ENCODE measurements around the gene NRG4.
"Not testable (repeated sequence)": the region's sequence is repeated elsewhere in the genome, so short reads cannot be mapped to it uniquely, and the experiment has no call there.

Gene NRG4, protein sequence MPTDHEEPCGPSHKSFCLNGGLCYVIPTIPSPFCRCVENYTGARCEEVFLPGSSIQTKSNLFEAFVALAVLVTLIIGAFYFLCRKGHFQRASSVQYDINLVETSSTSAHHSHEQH

DNA sequence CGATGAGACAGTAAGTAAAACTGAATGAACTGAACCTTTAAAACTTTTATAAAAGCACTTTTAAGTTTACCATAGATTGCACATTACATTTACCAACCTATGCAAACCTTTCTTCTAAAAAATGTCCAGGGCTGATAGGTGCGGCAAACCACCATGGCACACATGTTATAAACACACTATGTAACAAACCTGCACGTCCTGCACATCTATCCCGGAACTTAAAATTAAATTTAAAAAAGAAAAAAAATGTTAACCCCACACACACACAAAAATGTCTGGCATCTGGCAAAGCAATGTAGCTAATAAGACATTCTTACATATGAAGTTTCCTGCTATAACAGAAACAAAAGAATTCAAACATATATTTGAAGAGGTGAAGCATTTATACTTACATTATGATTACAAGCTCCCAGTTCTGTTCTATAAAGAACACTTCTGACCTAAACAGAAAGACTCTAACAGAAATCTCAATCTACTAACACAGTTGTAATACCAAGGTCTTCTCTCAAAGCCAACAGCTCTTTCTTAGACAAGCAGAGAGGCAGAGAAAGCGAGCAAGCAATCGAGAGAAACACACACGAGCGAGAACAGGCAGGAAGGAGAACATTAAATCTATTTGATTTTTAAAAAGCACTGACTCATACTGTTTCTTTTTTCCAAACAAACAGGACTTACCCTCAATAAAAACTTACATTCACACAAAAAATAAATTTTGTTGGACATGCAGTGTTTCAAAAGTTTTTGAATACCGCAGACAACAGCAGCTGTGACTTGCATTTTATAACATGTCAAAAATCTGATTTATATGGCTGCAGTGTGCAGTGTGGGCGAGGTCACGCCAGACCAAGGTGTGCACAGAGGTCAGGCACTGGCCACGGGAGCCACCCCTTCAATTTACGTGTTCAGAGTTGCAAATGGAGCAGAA is at the start of gene NRG4:
TSS of gene NRG4 (minus strand) at position 798 of the 925 bp plus-strand sequence. CDS start 1,194 bp downstream, outside the sequence.
- peak; percentile 58 for DNase-seq (ENCODE audit: low spot score)

DNA sequence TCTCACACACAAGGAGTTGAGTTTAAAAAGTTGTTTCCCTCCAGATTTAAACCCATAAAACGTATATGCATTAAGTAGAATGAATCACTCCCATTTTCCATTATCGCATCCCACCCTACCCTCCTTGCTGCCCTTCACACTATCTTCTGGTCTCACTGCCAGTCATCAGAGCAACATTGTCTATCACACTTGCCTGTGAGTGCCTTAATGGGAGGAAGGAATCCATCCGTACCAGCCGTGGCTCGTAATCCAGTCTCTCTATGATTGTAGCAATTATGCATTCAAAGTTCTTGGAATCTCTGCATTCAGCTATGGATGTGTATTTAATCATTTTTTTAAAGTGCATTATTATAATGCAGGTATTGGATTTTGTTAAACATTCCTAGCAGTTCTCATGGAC is 49.5 kb upstream of the NRG4 start:
- DNase-seq (ENCODE audit: low spot score): no peak

DNA sequence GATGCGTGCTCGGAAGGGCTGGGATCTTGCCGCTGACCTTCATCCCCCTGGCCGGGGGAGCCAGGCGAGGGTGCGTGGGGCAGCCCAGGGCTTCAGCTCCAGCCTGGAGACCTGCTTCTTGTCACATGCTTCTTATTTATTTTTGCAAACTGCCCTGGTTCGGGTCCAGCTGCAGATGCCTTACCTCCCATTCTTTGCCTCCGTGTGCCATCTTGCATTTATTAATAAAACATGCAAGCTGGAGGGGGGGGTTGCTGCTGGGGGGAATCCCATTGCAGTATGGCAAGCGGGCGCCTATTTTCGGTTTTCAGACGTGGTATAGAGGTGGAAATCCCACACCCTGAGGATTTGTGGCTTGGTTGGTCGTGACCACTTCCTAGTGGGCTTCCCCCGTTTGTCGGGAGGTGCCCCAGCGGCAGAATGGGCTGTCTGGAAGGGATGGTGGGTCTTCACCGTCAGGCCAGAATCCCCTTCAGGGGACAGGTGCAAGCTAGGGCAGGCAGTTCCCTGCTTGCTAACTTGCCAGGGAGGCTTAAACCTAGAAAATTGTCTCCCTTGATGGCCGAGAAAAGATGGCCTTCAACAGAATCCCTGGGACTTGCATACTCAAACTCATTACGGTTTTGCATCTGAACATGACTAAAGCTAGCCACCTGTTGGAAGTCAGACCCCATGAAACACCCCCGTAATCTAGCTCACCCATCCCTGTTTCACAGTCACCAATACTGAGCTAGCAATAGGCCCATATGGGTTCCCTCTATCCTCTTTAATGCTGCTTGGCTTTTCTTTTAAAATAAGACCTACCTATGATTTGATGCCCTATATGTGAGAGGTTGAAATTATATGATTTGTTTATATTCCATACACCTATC is 48.1 kb upstream of the NRG4 start:
- peak; percentile 33 for DNase-seq (ENCODE audit: low spot score)

DNA sequence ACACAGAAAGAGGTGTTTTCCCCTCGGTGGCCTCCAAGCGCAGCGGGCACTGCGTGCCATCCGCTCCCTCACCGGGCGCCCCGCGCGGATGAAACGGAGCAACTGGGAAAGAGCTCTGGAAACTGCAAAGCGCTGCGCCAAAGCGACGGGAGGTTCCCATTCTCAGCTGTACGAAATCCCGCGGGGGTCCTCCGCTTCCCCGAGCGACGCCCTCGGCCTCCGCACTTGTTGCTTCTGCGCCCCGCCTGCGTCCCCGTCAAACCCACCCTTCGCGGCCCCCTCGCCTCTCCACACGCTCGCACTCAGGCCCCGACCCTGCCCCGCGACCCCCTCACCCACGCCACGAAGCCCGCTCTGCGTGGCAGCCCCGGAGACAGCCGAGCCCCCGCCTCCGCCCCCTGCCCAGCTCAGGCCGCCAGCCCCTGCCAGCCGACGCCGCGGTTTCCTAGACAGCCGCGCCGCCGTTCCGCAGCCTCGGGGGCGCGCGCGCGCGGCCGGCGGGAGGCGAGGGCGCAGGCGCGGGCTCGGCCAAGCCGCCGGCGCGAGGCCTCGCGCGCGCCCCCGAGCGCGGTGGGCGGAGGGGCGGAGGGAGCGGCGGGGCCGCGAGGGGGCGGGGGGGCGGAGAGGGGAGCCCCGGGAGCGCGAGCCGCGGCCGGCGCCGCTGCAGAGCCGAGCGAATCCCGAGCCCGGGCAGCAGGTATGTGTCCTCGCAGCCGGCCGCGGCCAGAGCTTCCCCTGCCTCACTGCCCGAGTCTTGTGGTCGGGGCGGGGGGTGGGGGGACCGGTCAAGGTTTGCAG is 47.3 kb upstream of the NRG4 start, which contains the start of gene TMEM266:
TSS of gene TMEM266 (plus strand) at position 666 of the 798 bp plus-strand sequence. CDS start 74,279 bp downstream, outside the sequence.
- peak; percentile 57 for DNase-seq (ENCODE audit: low spot score)

DNA sequence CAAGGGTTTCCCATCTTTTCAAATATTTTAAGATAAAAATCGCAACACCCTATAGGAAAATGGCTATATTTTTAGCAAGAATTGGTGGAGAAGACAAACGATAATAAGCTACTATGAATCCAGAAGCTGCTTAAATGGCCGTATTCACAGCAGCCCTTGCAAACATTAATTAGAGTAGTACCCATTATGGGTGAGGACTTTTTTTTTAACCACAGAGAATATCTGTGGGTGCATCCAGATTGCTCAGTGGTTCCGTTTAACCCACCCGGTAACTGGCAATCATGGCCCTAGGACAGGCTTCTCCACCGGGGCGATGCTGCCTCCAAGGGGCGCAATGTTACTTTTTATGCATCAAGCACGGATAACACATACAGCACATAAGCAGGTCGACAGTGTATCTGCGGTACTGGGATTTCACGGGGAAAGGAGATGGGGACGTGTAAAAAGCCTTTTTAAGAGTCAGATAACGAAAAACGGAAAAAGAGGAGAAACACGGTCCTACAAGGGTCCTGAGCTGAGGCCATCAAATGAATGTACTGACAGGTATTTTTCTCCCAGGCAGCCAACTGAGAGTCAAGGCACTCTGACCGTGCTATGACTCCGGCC is 46.6 kb upstream of the NRG4 start:
- DNase-seq (ENCODE audit: low spot score): peak; percentile 53

DNA sequence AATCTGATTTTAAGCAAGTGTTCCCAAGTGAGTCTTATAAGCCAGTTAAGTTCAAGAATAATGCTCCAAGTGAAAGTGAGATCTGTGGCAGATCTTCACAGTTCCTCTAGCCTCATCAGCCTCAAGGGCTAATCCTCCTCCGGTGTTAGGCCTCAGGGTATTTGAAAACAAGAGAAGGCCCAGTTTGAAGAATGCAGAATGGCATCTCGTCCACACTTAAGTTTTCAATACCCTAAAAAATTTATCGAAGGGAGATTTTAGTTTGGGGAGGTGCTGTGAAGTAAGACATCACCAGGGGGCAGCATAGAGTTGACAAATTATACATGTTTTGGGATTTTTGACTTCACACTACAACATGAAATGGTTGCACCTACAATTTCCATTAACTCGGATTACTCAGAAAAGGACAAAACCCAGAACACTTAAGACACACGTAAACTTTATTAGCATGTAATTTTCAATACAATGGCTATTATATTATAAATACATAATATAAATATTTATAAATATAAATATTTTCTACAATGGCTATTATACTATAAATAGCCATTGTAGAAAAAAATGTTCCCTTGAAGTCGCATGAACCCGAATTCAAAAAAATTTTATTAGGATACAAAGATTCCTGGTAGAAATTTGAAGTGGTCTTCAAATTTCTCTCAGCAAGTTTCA is 45.2 kb upstream of the NRG4 start:
- DNase-seq (ENCODE audit: low spot score): peak; percentile 83

DNA sequence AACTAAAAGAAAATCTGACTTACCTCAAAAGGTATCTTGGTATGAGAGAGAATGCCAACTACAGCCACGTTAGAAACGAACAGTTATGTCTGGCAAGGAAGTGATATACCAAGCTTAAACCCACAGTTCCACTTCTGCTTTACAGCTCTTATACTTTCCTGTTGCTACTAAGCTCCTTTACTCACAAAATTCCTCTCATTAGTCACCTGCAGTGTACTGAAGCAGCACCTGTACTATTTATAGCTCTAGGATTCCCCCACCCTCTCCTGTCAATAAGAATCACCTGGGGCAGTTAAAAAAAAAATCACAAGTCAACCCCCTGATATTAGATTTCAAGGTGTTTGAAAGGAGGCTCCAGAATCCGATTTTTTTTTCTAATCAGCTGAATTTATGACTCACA is 44.7 kb upstream of the NRG4 start:
- DNase-seq (ENCODE audit: low spot score): peak; percentile 62

DNA sequence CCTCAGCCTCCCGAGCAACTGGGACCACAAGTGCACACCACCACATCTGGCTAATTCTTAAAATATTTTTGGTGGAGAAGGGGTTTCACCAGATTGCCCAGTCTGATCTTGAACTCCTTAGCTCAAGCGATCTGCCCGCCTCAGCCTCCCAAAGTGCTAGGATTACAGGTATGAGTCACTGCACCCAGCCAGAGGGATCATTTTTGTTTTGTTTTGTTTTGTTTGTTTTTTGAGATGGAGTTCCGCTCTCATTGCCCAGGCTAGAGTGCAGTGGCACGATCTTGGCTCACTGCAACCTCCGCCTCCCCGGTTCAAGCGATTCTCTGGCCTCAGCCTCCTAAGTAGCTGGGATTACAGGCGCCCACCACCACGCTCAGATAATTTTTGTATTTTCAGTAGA is 42.0 kb upstream of the NRG4 start:
- DNase-seq (ENCODE audit: low spot score): not testable (repeated sequence)

DNA sequence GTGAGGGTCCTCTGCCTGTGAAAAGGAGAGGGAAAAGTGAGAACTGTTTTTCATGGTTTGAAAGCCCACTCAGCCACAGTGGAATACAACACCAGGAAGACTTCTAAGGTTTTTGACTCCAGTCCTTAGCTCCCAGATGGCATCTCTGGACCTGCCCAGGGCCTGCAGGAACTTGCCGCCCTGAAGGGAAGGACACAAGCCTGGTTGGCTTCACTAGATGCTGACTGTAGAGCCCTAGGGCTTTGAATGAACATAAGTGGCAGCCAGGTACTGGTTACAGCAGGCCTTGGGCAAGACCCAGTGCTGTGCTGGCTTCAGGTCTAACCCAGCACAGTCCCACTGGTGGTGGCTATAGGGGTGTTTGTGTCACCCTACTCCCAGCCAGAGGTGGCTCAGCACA is 26.3 kb upstream of the NRG4 start:
- DNase-seq (ENCODE audit: low spot score): no peak

DNA sequence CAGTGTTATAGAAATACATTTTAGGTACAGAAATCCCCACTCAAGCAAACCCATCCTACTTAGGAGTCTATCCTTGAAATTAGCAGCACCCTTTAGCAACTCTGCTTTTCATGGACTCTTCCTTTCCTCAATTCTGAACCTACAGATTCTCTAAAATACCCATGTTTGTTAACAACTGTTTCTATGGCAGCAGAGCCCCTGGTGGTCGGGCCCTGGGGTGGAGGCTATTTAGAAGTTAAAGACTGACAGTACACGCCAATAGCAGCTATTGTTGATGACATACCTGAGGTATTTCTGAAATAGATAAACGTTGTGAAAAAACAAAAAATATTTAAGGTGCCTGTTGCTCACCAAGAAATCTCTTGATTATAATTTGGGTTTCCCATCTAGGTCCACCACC is 23.4 kb upstream of the NRG4 start:
- peak; percentile 7 for DNase-seq (ENCODE audit: low spot score)

DNA sequence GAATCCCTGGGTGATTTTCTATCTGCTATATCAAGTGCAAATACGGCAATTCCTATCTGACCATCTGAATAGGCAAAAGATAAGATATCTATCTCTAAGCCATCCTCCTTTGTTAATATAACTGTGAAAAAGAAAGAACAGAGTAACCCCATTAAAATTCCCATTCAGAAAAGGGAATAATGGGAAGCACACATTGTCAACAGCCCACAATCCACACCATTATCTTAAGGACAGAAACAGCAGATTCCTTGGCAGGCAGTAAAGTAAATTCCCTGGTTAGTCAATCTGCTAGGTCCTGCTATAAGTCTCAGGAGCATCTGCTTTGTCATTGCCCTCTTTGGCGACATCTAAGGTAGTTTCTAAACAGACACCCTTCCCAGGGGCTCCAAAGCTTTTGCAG is 21.9 kb upstream of the NRG4 start:
- DNase-seq (ENCODE audit: low spot score): no peak

DNA sequence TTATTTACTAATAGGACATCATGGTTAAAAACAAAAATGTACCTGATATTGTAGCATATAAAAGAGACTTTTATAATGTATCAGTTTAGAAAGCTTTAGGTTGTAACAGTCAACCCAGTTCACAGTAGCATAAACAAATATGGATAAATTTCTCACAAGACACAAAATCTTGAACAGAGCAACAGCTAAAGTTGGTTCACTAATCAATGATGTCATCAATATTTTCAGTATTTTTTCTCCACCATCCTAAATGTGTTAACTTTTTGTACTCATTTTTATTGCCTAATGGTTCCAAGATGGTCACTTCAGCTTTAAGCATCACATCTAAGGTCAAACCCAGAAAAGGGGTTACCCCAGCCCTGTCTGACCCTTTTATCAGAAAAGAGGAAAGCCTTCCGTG is 21.2 kb upstream of the NRG4 start:
- DNase-seq (ENCODE audit: low spot score): no peak

DNA sequence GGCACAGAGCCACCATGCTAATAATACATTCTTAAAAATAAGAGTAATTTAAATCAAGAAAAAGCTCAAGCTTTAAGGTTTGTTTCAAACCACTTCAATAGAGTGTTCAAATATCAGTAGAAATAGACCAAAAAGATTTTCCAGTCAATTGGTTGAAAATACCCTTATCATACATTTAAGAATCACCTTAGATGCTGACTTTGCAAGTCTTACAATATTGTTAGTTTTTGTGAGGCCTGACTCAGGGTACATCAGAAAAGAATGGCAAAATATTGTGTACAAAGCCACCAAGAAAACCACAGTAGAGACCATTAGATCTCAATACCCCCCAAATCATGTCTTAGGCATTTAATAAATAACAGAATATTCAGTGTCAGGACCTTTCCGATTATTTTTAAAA is 19.8 kb upstream of the NRG4 start:
- DNase-seq (ENCODE audit: low spot score): no peak

DNA sequence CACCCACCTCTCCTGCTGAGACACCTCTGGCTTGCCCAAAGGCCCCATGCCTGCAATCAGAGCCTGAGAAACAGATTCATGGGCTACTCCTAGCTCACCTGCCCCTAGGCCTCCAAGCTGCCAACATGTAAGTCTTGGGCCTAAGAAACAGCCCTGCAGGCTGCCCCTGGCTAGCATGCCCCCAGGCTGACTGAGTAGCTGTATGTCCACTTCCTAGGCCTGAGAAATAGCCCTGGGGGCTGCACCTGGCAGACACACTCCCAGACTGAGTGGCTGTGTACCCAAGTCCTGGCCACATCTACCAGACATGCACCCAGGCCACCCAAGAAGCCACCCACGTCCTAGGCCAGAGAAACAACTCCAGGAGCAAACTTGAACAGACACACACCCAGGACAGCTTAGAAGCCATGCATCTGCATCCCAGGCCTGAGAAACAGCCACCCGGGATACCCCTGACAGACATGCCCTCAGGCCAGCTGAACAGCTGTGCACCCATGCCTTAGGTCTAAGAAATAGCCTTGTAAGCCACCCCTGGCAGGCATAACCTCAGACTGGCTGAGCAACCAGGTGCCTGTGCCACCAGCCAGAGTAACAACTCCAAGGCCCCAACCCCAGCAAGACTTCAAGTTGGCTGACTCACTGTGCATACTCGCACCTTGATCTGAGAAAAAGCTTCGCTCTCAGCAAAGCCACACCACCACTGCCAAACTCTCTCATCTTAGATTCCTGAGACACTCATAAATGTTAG is 12.0 kb upstream of the NRG4 start:
- DNase-seq (ENCODE audit: low spot score): no peak

DNA sequence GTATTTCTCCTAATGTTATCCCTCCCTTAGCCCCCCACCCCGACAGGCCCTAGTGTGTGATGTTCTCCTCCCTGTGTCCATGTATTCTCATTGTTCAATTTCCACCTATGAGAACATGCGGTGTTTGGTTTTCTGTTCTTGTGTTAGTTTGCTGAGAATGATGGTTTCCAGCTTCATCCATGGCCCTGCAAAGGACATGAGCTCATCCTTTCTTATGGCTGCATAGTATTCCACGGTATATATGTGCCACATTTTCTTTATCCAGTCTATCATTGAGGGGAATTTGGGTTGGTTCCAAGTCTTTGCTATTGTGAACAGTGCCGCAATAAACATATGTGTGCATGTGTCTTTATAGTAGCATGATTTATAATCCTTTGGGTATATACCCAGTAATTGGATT is 1.2 kb upstream of the NRG4 start:
- DNase-seq (ENCODE audit: low spot score): not testable (repeated sequence)

DNA sequence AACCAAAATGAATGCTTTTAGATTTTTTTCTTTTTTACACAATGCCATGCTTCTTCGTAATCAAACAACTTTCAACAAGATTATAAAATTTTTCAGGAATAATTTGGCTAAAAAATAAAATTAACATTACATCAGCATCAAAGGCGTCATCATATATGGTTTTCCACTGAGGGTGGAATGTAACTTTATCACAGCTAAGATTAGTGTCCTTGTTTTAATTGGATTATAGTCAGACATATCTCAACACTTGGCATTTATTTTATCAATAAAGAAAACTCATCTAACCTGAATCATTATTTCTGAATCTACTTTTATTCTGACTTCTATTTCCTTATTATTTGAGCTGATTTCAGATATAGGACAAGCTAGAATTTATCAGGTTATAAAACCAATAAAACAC is 1.6 kb downstream of the NRG4 start:
- DNase-seq (ENCODE audit: low spot score): no peak

DNA sequence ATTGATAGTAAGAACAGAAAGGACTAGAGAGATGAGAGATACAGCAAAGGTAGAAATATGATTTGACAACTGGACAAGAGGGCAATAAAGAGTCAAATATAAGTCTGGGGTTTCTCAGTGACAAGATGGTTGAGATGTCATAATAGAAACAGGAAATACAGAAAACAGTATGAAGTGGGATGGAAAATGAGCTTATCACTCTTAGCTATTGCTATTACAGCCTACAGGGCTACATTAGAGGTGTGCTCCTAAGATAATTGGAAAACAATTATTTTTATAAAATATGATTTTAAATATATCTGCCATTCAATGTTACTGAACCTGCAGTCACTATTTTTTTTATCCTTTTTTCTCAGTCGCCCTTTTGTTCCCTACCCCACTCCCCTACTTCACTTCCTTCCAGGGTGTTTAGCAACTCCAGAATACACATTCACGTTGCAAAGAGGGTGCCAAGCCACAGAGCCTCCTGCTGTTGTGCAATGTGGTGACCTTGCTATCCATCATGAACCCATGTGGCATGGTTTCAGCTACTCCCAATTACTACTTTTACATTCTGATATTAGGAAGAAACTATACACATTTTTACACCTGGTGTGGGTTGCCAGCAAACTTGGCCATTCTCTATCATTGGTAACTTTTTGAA is 6.0 kb downstream of the NRG4 start:
- no peak for DNase-seq (ENCODE audit: low spot score)

DNA sequence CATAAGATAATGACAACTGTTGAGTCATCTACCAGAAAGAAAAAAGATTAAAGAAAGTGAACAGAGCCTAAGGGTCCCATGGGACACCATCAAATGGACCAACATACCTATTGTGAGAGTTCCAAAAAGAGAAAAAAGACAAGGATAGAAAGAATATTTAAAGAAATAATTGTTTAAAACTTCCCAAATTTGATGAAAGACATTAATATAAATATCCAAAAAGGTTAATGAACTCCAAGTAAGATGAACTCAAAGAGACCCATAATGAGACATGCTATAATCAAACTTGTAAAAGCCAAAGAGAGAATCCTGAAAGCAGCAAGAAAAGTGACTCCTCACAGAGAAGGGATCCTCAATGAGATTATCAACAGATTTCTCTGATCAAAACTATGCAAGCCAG is 8.9 kb downstream of the NRG4 start:
- DNase-seq (ENCODE audit: low spot score): no peak

DNA sequence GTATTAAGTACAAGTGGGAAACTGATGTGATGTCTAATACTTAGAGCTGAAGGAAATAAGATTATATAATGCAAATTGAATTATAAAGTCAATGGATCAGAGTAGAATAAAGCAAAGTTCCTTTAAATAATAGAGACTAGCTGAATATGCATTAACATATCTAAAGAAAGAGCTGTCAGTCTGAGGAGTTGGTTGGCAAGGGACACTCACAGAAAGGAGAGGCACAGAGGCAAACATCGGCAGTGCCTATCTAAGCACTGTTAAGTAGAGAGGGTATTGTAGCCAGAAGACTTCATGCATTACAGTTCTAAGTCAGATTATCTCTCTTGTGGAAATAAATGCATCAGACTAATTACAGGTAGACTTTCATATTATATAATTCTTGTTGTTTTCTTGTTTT is 16.6 kb downstream of the NRG4 start:
- no peak for DNase-seq (ENCODE audit: low spot score)

DNA sequence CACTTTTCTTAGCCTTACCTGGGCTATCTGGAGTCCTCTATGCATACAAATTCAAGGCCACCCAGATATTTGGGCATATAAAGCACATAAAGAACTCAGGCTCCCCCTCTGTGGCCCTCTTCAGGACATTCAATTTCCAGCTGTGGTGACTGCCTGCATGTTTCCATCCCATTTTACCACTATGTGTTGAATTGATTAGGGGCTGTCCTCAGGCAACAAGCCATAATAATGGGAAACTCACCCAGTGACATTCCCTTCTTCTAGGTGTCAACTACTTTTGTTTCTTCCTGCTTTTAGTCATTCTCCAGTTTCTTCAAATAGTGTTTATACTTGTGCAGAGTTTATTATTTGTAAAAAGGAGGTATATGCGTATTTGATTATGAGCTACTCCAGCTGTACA is 18.0 kb downstream of the NRG4 start:
- no peak for DNase-seq (ENCODE audit: low spot score)

Measured in NAMALWA (cell line).